ENCODE results near the gene RCBTB2.

Gene RCBTB2

DNA sequence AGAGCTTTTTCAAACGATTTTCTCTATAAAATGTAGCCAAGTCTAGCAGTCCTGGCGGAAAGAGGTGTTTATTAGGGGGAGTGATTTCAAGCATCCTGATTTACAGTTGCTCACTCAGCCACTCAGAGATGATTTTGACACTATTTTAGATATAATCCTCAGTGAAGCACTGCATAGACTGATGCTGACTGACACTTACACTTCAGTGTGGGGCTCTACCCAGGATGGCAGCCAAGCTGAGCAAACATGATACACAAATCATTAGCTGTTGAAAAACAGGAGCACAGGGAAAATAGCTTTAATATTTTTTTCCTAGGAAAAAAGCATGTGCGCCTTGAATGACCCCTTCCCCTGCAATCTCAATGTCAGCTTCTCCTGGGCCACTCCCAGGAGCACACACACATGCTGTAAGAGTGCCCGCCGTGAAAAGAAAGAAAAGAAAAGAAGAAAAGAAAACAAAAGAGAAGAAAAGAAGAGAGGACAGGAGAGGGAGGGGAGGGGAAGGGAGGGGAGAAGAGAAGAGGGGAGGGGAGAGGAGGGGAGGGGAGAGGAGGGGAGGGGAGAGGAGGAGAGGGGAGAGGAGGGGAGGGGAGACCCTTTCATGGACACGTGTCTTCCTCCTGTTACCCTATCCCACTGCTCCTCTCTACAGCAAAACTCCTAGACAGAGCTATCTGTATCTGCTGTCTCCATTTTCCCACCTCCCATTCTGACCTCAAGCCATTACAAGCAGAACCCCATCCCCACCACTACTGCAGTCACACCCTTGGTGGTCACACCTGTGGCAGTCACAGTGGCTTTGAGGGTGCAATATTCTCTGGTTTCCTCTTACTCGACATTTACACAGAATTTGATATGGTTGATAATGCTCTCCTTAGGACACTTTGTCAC lies 36.4 kb downstream of the RCBTB2 start:
- Histone ChIP-seq H3K27me3 (ENCODE audit: low read depth, low read length) (no peaks in the 10 kb centered on the region), H3K36me3 (replicated peaks; ENCODE audit: low read depth, low read length) (peaks cover 25% of the 10 kb centered on the region), H3K9me3 (ENCODE audit: insufficient read depth, low read length) (no peaks in the 10 kb centered on the region), H3K79me2 (ENCODE audit: low read length) (no peaks in the 10 kb centered on the region), H4K20me1 (ENCODE audit: insufficient read depth, low read length) (no peaks in the 10 kb centered on the region), H3K4me1 (ENCODE audit: low read length) (peaks cover 82% of the 10 kb centered on the region), H3K4me2 (ENCODE audit: low read length) (no peak overlapping the region), H3K9ac (ENCODE audit: low read length) (no peak overlapping the region), H3K27ac (ENCODE audit: low read length) (no peak overlapping the region), H3K4me3 (ENCODE audit: low read length) (no peak overlapping the region), H2AFZ (ENCODE audit: low read depth, low read length) (no peak overlapping the region)
- TF ChIP-seq, protein P1, sequence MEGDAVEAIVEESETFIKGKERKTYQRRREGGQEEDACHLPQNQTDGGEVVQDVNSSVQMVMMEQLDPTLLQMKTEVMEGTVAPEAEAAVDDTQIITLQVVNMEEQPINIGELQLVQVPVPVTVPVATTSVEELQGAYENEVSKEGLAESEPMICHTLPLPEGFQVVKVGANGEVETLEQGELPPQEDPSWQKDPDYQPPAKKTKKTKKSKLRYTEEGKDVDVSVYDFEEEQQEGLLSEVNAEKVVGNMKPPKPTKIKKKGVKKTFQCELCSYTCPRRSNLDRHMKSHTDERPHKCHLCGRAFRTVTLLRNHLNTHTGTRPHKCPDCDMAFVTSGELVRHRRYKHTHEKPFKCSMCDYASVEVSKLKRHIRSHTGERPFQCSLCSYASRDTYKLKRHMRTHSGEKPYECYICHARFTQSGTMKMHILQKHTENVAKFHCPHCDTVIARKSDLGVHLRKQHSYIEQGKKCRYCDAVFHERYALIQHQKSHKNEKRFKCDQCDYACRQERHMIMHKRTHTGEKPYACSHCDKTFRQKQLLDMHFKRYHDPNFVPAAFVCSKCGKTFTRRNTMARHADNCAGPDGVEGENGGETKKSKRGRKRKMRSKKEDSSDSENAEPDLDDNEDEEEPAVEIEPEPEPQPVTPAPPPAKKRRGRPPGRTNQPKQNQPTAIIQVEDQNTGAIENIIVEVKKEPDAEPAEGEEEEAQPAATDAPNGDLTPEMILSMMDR (IDR thresholded peaks at IDR 0.05; ENCODE audit: low read depth, low read length): no peak
- no peak for TF ChIP-seq EZH2phosphoT487 (IDR thresholded peaks at IDR 0.05; ENCODE audit: low read depth)

DNA sequence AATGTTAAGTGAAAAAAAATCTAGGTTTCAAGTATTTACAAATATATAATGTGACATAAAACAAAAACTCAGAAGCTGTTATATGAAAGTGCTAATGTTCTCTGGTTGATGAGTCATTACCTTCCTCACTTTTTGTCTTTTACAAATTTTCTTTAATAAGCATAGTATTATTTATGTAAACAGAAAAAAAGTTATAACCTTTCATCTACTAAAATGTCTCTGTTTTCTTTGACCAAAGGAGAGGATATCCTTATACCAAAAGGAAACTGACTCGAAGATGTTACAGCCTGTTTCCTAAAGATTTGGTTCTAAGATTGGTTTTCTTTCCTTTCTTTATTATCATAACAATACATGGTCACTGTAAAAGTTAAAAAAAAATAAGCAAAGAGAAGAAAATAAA lies 38.0 kb downstream of the RCBTB2 start:
- Histone ChIP-seq H3K9me3 (ENCODE audit: insufficient read depth, low read length) (no peaks in the 10 kb centered on the region), H3K4me2 (ENCODE audit: low read length) (no peak overlapping the region), H3K9ac (ENCODE audit: low read length) (no peak overlapping the region), H3K36me3 (replicated peaks; ENCODE audit: low read depth, low read length) (peaks cover 34% of the 10 kb centered on the region), H3K79me2 (ENCODE audit: low read length) (no peaks in the 10 kb centered on the region), H4K20me1 (ENCODE audit: insufficient read depth, low read length) (no peaks in the 10 kb centered on the region), H3K4me3 (ENCODE audit: low read length) (no peak overlapping the region), H3K27ac (ENCODE audit: low read length) (peak overlapping the region; percentile 95), H3K27me3 (ENCODE audit: low read depth, low read length) (no peaks in the 10 kb centered on the region), H2AFZ (ENCODE audit: low read depth, low read length) (no peak overlapping the region), H3K4me1 (ENCODE audit: low read length) (peaks cover 82% of the 10 kb centered on the region)
- TF ChIP-seq, protein P1 (IDR thresholded peaks at IDR 0.05; ENCODE audit: low read depth, low read length): no peak
- TF ChIP-seq EZH2phosphoT487 (IDR thresholded peaks at IDR 0.05; ENCODE audit: low read depth): no peak

DNA sequence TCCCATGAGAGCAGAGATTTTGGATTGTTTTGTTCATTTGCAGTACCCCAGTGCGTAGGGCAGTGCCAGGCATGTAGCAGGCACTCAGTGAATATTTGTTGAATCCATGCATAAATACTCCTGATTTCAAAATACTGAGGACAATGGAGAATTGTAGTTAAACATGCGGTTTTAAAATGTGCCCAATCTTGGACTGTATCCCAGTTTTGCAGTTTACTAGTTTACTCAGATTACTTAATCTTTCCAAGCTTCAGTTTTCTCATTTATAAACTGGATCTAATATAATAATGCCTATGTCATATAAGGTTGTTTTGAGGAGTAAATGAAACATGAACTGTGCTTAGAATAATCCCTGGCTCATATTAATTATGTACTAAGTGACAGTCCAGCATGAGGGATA lies 39.0 kb downstream of the RCBTB2 start:
- peaks cover 32% of the 10 kb centered on the region for H3K36me3 ChIP-seq (replicated peaks; ENCODE audit: low read depth, low read length)
- no peaks in the 10 kb centered on the region for H3K79me2 ChIP-seq (ENCODE audit: low read length)
- no peak for TF ChIP-seq EZH2phosphoT487 (IDR thresholded peaks at IDR 0.05; ENCODE audit: low read depth)
- TF ChIP-seq, protein P1 (IDR thresholded peaks at IDR 0.05; ENCODE audit: low read depth, low read length): no peak
- no peaks in the 10 kb centered on the region for H3K27me3 ChIP-seq (ENCODE audit: low read depth, low read length)
- H3K4me1 ChIP-seq (ENCODE audit: low read length): peaks cover 82% of the 10 kb centered on the region
- no peaks in the 10 kb centered on the region for H3K9me3 ChIP-seq (ENCODE audit: insufficient read depth, low read length)
- H4K20me1 ChIP-seq (ENCODE audit: insufficient read depth, low read length): no peaks in the 10 kb centered on the region
- H3K4me3 ChIP-seq (ENCODE audit: low read length): peak overlapping the region; percentile 2; the same call in 1 of the 2 replicates
- peak overlapping the region; percentile 95 for H3K27ac ChIP-seq (ENCODE audit: low read length)
- peak overlapping the region; percentile 72; the same call in 1 of the 2 replicates for H3K9ac ChIP-seq (ENCODE audit: low read length)
- no peak overlapping the region for H2AFZ ChIP-seq (ENCODE audit: low read depth, low read length)
- H3K4me2 ChIP-seq (ENCODE audit: low read length): peak overlapping the region; percentile 82

DNA sequence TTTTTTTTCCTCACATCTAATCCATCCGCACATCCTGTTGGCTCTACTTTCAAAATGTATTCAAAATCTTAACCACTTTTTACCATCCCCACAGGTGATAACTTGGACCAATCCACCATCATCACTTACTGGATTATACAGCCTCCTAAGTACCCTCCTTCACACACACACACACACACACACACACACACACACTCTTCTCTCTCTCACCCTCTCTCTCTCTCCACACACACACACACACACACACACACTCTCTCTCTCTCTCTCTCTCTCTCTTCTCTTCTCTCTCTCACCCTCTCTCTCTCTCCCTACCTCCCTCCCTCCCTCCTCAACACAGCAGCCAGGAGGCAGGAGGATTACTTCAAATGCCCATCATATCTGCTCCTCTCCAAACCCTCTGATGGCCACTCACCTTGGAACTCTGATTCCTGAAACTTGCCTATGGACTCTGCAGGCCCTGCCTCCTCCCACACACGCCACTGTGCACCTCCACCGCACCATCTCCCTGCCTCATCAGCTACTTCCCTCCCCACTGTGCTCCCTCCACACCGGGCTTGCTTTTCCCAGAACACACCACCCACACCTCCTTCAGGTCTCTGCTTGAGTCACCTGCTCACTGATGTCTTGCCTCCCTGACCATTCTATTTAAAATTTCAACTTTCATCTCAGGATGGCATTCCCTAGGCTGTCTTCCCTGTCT lies 39.7 kb downstream of the RCBTB2 start:
- Histone ChIP-seq H3K36me3 (replicated peaks; ENCODE audit: low read depth, low read length) (peaks cover 37% of the 10 kb centered on the region), H3K4me1 (ENCODE audit: low read length) (peaks cover 84% of the 10 kb centered on the region), H3K9ac (ENCODE audit: low read length) (peak overlapping the region; percentile 72), H3K4me3 (ENCODE audit: low read length) (peak overlapping the region; percentile 59), H3K27ac (ENCODE audit: low read length) (peak overlapping the region; percentile 95), H3K9me3 (ENCODE audit: insufficient read depth, low read length) (no peaks in the 10 kb centered on the region), H3K79me2 (ENCODE audit: low read length) (no peaks in the 10 kb centered on the region), H3K27me3 (ENCODE audit: low read depth, low read length) (no peaks in the 10 kb centered on the region), H3K4me2 (ENCODE audit: low read length) (peak overlapping the region; percentile 82), H4K20me1 (ENCODE audit: insufficient read depth, low read length) (no peaks in the 10 kb centered on the region), H2AFZ (ENCODE audit: low read depth, low read length) (no peak overlapping the region)
- TF ChIP-seq EZH2phosphoT487 (IDR thresholded peaks at IDR 0.05; ENCODE audit: low read depth): no peak
- TF ChIP-seq, protein P1 (IDR thresholded peaks at IDR 0.05; ENCODE audit: low read depth, low read length): no peak

Measured in OCI-LY3 (cell line).